Fibroblast of mammary gland (primary cell): ENCODE results near the gene VPS13D.
"Not testable (repeated sequence)": the region's sequence is repeated elsewhere in the genome, so short reads cannot be mapped to it uniquely, and the experiment has no call there.

Experiments
- DNase-seq: peaks from one replicate; pipeline ENCODE4 v3.0.0-alpha.2; 2010; ENCODE audit warnings: low read depth
- H3K4me3 ChIP-seq: 2 replicates; pipeline ENCODE4 v1.5.1; 2011; ENCODE audit warnings: low read depth, mild to moderate bottlenecking, low read length, moderate library complexity; ENCODE audit not compliant: control insufficient read depth
- TF ChIP-seq, protein P1 (sequence below): conservative IDR thresholded peaks from 2 replicates; pipeline ENCODE4 v1.5.1; 2011; ENCODE audit warnings: low read depth, low read length, inconsistent platforms; ENCODE audit not compliant: control insufficient read depth, insufficient read depth

Gene VPS13D

DNA sequence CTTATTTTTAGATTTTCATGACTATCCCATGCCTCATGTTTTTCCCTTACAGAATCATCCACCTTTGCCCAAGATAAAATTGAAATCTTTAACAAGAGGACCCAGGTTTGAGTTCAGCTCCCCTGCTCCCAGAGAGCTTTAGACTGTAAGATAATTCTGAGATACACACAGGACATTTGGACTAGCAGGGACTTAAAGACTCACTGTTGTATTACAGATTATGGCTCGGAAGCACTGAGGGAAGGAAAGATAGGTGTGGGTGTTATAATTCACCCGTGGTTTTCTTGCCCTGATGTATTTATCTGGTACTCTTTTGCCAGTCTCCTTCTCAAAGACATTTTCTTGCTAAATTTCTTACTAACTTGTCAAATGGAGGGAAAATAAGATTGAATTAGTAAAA, 238.5 kb downstream of the VPS13D start:
- no peak for DNase-seq
- TF ChIP-seq, protein P1, sequence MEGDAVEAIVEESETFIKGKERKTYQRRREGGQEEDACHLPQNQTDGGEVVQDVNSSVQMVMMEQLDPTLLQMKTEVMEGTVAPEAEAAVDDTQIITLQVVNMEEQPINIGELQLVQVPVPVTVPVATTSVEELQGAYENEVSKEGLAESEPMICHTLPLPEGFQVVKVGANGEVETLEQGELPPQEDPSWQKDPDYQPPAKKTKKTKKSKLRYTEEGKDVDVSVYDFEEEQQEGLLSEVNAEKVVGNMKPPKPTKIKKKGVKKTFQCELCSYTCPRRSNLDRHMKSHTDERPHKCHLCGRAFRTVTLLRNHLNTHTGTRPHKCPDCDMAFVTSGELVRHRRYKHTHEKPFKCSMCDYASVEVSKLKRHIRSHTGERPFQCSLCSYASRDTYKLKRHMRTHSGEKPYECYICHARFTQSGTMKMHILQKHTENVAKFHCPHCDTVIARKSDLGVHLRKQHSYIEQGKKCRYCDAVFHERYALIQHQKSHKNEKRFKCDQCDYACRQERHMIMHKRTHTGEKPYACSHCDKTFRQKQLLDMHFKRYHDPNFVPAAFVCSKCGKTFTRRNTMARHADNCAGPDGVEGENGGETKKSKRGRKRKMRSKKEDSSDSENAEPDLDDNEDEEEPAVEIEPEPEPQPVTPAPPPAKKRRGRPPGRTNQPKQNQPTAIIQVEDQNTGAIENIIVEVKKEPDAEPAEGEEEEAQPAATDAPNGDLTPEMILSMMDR = no peak
- no peak overlapping the region for H3K4me3 ChIP-seq

DNA sequence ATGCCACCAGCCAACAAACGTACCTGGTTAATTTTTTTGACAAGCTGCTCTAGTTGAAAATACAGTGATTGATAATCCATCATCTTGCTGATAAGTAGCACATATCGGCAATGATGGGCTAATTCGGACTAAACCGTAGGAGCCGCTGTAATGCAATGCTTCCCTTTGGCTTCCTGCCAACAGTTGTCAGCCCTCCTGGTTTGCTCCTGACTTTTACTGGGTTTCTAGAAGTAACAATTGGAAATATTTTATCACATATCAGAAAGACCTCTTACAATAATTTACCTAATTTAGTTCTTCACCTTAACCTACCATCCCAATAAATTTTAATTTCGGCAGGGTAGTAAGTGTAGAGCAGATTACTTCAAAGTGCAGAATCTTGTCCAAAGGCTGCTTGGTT, 239.7 kb downstream of the VPS13D start:
- no peak for DNase-seq
- H3K4me3 ChIP-seq = no peak overlapping the region
- TF ChIP-seq, protein P1 = no peak

DNA sequence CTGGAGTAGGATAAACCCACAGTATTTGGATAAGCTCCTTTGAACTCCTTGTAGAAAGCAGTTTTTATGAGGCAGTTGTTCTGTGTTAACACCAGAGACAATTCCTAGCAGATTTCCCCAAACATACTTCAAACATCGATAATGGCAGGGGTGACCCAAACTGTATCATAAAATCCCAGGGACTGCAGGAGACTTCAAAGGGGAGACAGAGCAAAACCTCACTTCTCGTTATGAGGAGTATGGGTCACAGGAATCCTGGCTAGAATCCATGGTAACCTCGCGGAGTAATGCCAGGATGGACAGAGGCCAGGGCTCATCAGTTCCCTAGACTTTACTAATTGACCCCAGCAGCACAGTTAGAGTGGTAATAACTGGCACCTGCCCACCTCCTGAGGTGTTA, 240.2 kb downstream of the VPS13D start:
- no peak overlapping the region for H3K4me3 ChIP-seq
- no peak for DNase-seq
- TF ChIP-seq, protein P1 = no peak

DNA sequence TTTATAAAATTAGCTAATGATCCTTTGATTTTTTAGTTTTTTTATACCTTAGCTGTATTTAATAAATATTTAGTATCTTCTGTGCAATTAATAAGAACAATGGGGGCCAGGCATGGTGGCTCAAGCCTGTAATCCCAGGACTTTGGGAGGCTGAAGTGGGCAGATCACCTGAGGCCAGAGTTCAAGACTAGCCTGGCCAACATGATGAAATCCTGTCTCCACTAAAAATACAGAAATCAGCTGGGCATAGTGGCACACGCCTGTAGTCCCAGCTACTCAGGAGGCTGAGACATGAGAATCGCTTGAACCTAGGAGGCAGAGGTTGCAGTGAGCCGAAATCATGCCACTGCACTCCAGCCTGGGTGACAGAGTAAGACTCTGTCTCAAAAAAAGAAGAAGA, 241.1 kb downstream of the VPS13D start:
- H3K4me3 ChIP-seq, DNase-seq: not testable (repeated sequence)

DNA sequence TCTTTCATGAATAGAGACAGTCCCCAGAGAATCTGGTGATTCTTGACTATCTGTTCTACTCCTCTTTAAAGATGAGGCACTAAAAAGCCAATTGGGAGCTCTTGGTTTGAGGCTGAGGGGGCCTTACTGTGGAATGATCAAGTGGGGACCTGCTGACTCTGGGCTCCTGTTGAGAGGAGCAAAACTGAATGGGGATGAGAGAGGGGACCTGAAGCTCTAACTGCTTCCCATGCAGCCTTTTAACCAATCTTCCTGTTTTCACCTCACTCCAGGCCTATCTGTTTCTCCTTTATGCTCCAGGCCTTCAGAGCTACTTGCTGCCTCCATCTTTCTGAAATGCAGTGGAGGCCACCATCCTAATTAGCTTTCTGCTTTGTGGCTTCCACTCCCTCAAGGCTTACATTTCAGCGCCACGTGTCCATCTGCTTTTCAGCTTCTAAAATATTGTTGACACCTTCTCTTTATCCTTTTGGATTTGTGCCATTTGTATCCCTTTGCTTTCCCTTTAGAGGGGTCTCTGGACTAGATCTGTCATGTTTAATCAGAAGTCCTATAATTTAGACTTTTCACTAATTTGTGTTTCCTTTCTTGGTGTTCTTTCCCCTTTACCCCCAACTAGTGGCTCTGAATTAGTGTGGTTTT, 242.4 kb downstream of the VPS13D start:
- TF ChIP-seq, protein P1 = no peak
- DNase-seq = no peak
- H3K4me3 ChIP-seq = no peak overlapping the region

DNA sequence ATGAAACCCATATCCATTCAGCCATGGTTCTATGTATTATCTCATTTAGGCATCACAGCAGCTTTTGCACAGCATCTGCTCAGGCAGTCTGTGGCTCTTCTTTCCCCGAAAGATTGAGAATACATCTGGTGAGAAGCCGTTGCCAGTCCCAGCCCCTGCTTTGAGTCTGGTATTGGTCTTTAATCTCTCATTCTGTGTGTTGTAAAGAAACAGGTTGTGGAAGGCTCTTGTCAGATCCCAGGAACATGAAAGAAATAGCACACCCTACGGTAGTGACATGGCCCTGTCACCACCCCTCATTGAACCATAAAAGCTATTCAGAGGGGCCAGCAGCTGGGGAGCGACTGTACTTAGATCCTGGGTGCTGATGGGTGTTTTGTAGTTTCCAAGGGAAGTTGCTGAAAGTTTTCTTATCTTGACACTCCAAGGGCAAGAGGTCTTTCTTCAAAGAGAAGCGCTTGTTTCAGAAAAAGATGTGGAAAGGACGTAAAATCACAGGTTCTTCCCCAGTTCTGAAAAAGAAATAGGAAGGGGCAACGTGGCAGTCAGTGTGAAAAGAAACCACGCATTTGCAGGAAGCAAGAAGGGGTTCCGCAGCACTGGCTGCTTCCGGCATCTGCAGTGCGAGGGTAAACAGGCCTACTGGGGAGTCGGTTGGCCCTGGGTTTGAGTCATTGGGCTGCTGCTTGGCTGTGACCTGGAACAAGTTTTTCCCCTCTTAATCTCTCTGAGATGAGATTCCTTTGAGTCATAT, 243.1 kb downstream of the VPS13D start:
- DNase-seq = no peak
- H3K4me3 ChIP-seq = no peak overlapping the region
- TF ChIP-seq, protein P1 = no peak

DNA sequence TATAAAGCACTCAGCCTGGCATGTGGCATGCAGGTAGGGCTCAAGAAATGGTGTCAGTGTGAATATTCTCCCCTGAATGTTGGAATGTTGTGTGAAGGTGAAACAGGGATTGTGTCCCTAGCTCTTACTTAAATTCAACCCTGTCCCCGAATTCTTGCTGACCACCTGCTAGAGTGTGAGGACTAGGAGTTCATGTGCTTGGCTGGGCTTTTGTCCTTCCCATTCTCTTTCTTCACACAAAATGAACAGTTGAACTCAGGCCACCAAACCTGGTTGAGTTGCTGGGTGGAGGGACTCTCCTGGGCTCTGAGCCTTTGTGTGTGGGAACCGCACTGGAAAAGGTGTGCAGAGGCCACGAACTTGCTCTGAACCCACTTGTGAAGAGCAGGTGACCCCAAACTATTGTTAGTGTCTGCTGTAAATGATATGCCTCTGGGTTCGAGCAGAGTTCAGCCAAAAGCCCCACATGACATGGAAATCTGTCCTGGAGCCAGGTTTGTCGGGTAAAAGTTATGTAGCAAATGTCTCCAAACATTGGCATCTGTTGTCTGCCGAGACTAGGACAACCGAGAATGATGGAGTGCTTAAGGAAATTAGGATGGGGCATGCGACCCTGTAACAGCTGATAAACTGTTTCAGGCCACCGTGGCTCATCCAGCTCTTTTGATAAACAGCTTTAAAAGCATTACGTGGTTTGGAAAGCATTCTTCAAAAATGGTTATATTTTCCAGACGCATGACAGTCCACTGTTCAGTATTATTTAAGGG, 243.9 kb downstream of the VPS13D start:
- TF ChIP-seq, protein P1 = no peak
- H3K4me3 ChIP-seq = no peak overlapping the region
- no peak for DNase-seq
